CD14-positive monocyte (primary cell): ENCODE measurements around the gene LRP1. TPM values are rescaled to one million over a fixed set of nuclear protein-coding genes. Genes with fewer than 3 reads are reported as not detected.

ENCODE experiments used
- DNase-seq, 3 donors: peaks; one replicate each; pipeline ENCODE4 v3.0.0-alpha.2; 2011 to 2022
- H2AFZ ChIP-seq: 2 replicates; pipeline ENCODE4 v1.6.0; 2012; ENCODE audit warnings: mild to moderate bottlenecking, low read depth, low read length, inconsistent platforms; ENCODE audit not compliant: insufficient read depth, poor library complexity, severe bottlenecking
- H3K27ac ChIP-seq, 2 donors: 1 replicate in 1 of 2; 2 replicates in 1 of 2; pipeline ENCODE4 v1.5.1; 2012 to 2013; ENCODE audit warnings: low read length in 2 of 2, control low read depth in 1 of 2, inconsistent platforms in 1 of 2, low read depth in 1 of 2, mild to moderate bottlenecking in 1 of 2
- H3K27me3 ChIP-seq, 2 donors: one replicate each; pipeline versions ENCODE4 v1.6.0 to v1.6.1; 2011 to 2013; ENCODE audit warnings: low read length in 2 of 2; ENCODE audit not compliant: control insufficient read depth in 2 of 2, insufficient read depth in 2 of 2
- H3K36me3 ChIP-seq, 2 donors: replicated peaks in 1 of 2; 1 replicate in 1 of 2; 2 replicates in 1 of 2; pipeline versions ENCODE4 v1.5.1 to v1.6.1; 2012 to 2013; ENCODE audit warnings: low read length in 2 of 2, control low read depth in 1 of 2, inconsistent platforms in 1 of 2, mild to moderate bottlenecking in 1 of 2; ENCODE audit not compliant: insufficient read depth in 2 of 2, control insufficient read depth in 1 of 2
- H3K4me1 ChIP-seq, 2 donors: 1 replicate in 1 of 2; 2 replicates in 1 of 2; pipeline versions ENCODE4 v1.5.1 to v1.6.1; 2012 to 2013; ENCODE audit warnings: low read length in 2 of 2, control low read depth in 1 of 2, inconsistent platforms in 1 of 2, mild to moderate bottlenecking in 1 of 2, moderate library complexity in 1 of 2; ENCODE audit not compliant: insufficient read depth in 2 of 2, control insufficient read depth in 1 of 2
- H3K4me2 ChIP-seq: replicated peaks from 2 replicates; pipeline ENCODE3; 2012; ENCODE audit warnings: low read length, moderate library complexity, mild to moderate bottlenecking; ENCODE audit not compliant: poor library complexity, severe bottlenecking; ENCODE audit errors: extremely low read depth
- H3K4me3 ChIP-seq, 3 experiments: fragments of 200-600 bp in 1 of 3; sonication (generic) in 1 of 3; replicated peaks in 1 of 3; 1 replicate in 2 of 3; 2 replicates in 1 of 3; pipeline ENCODE4 v1.5.1; 2011 to 2013; ENCODE audit warnings: low read length in 3 of 3, mild to moderate bottlenecking in 3 of 3, control low read depth in 2 of 3, low read depth in 2 of 3, inconsistent platforms in 1 of 3, moderate library complexity in 1 of 3
- H3K79me2 ChIP-seq: 2 replicates; pipeline ENCODE4 v1.6.0; 2012; ENCODE audit warnings: mild to moderate bottlenecking, control low read depth, inconsistent platforms, low read length, moderate library complexity; ENCODE audit not compliant: insufficient read depth
- H3K9ac ChIP-seq: 2 replicates; pipeline ENCODE4 v1.6.0; 2017; ENCODE audit warnings: low read length, mild to moderate bottlenecking; ENCODE audit not compliant: insufficient read depth, poor library complexity, severe bottlenecking
- H3K9me3 ChIP-seq, 2 donors: replicated peaks in 1 of 2; 1 replicate in 1 of 2; 2 replicates in 1 of 2; pipeline versions ENCODE4 v1.5.1 to v1.6.1; 2012 to 2013; ENCODE audit warnings: low read length in 2 of 2, control low read depth in 1 of 2; ENCODE audit not compliant: control insufficient read depth in 1 of 2, insufficient read depth in 1 of 2
- H4K20me1 ChIP-seq: 2 replicates; pipeline ENCODE4 v1.6.0; 2012; ENCODE audit warnings: mild to moderate bottlenecking, low read length, control low read depth, moderate library complexity; ENCODE audit not compliant: insufficient read depth
- H3K27ac Mint-ChIP-seq, 7 donors: one replicate each; pipeline ENCODE4 v1.8.0; 2020; ENCODE audit warnings: mild to moderate bottlenecking in 7 of 7, mixed read lengths in 7 of 7, moderate library complexity in 6 of 7, inconsistent platforms in 2 of 7
- H3K27me3 Mint-ChIP-seq, 3 donors: one replicate each; pipeline ENCODE4 v1.8.0; 2021 to 2022; ENCODE audit warnings: low read depth in 3 of 3, mild to moderate bottlenecking in 3 of 3, mixed read lengths in 3 of 3, moderate library complexity in 3 of 3, inconsistent platforms in 1 of 3
- H3K36me3 Mint-ChIP-seq, 2 donors: one replicate each; pipeline ENCODE4 v1.8.0; 2020; ENCODE audit warnings: mixed read lengths in 2 of 2, inconsistent platforms in 1 of 2, mild to moderate bottlenecking in 1 of 2
- H3K4me1 Mint-ChIP-seq: one replicate; pipeline ENCODE4 v1.8.0; 2020; ENCODE audit warnings: mild to moderate bottlenecking, mixed read lengths
- H3K4me3 Mint-ChIP-seq, 2 donors: one replicate each; pipeline ENCODE4 v1.8.0; 2020; ENCODE audit warnings: mild to moderate bottlenecking in 2 of 2, mixed read lengths in 2 of 2, moderate library complexity in 1 of 2
- H3K9me3 Mint-ChIP-seq, 7 donors: one replicate each; pipeline ENCODE4 v1.8.0; 2020 to 2022; ENCODE audit warnings: mixed read lengths in 7 of 7, mild to moderate bottlenecking in 6 of 7, moderate library complexity in 6 of 7, inconsistent platforms in 2 of 7
- WGBS: methylation state at CpG from one replicate; pipeline ENCODE4 v1.1.5; 2013; ENCODE audit warnings: missing lambda C conversion rate; ENCODE audit not compliant: insufficient coverage; 5-methylcytosine and 5-hydroxymethylcytosine counted together
- intact Hi-C, 2 donors: fragments of 100-400 bp; cut with micrococcal nuclease; formaldehyde crosslinking; loops; one replicate each; pipeline versions ENCODE4 v1.15.0 to v1.15.1; 2023
- polyA plus RNA-seq, 3 donors: library from polyadenylated mRNA; depleted of rRNA in 1 of 3; unstranded in 2 of 3; stranded (reverse) in 1 of 3; fragments of 300-500 nt in 2 of 3; fragments of >200 nt in 1 of 3; fragmentation: Illumina TruSeq in 2 of 3; gene quantifications; 1 replicate in 2 of 3; 2 replicates in 1 of 3; pipeline ENCODE4 v1.2.3, GENCODE V29; 2012 to 2021
- TF ChIP-seq, protein P1 (sequence below): fragments of 200-600 bp; IDR thresholded peaks from one replicate; pipeline ENCODE4 v1.8.0; 2022; ENCODE audit warnings: antibody characterized with exemption, mild to moderate bottlenecking

Gene LRP1
- polyA plus RNA-seq, 3 donors, result 5.5 to 246 (median 10.5) TPM

DNA sequence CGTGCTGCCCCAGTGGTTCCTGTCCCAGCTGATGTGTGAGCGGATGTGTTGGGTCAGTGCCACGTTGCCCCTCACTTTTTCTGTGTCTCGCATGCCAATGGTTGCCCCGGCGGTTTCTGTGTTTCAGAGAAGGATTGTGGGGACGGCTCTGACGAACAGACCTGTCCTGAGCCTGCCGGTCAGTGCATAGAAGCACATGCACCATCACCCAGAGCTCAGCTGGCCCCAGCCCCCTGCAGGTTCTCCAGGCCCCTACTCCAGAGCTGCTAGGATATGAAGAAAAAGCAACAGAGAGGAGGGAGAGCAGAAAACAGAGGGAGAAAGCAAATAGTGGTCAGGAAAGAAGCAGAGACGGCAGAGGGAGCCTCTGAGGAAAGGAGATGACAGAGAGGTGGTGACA lies 39.8 kb downstream of the LRP1 start:
- peaks cover 90 to 98% of the 10 kb centered on the region in 2 donors for H3K36me3 ChIP-seq
- H3K9me3 ChIP-seq, result no peaks in the 10 kb centered on the region
- H3K27ac ChIP-seq, result no peak overlapping the region
- TF ChIP-seq, protein P1, sequence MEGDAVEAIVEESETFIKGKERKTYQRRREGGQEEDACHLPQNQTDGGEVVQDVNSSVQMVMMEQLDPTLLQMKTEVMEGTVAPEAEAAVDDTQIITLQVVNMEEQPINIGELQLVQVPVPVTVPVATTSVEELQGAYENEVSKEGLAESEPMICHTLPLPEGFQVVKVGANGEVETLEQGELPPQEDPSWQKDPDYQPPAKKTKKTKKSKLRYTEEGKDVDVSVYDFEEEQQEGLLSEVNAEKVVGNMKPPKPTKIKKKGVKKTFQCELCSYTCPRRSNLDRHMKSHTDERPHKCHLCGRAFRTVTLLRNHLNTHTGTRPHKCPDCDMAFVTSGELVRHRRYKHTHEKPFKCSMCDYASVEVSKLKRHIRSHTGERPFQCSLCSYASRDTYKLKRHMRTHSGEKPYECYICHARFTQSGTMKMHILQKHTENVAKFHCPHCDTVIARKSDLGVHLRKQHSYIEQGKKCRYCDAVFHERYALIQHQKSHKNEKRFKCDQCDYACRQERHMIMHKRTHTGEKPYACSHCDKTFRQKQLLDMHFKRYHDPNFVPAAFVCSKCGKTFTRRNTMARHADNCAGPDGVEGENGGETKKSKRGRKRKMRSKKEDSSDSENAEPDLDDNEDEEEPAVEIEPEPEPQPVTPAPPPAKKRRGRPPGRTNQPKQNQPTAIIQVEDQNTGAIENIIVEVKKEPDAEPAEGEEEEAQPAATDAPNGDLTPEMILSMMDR, result no peak
- H3K79me2 ChIP-seq, result no peaks in the 10 kb centered on the region
- peaks cover 91 to 97% of the 10 kb centered on the region in 2 donors for H3K36me3 Mint-ChIP-seq
- H3K4me3 Mint-ChIP-seq, result no peak overlapping the region
- no peak overlapping the region for H2AFZ ChIP-seq
- no peak overlapping the region for H3K4me3 ChIP-seq
- intact Hi-C loops, result no loop called here
- peaks cover 3 to 13% of the 10 kb centered on the region in 2 donors for H3K4me1 ChIP-seq
- H3K27me3 ChIP-seq, result no peaks in the 10 kb centered on the region
- WGBS, result 90% methylated on average over 9 of the region's 10 CpGs
- peaks cover 29% of the 10 kb centered on the region for H3K4me1 Mint-ChIP-seq
- peaks cover 90% of the 10 kb centered on the region for H4K20me1 ChIP-seq
- peak overlapping the region in 2 of 7 donors; percentile 70 to 77 for H3K27ac Mint-ChIP-seq
- H3K27me3 Mint-ChIP-seq, result peaks cover 0 to 6% (median 3%) of the 10 kb centered on the region in 3 donors
- no peak overlapping the region for H3K4me2 ChIP-seq
- H3K9ac ChIP-seq, result no peak overlapping the region
- no peak for DNase-seq
- H3K9me3 Mint-ChIP-seq, result peaks cover 0 to 4% (median 0%) of the 10 kb centered on the region in 7 donors

DNA sequence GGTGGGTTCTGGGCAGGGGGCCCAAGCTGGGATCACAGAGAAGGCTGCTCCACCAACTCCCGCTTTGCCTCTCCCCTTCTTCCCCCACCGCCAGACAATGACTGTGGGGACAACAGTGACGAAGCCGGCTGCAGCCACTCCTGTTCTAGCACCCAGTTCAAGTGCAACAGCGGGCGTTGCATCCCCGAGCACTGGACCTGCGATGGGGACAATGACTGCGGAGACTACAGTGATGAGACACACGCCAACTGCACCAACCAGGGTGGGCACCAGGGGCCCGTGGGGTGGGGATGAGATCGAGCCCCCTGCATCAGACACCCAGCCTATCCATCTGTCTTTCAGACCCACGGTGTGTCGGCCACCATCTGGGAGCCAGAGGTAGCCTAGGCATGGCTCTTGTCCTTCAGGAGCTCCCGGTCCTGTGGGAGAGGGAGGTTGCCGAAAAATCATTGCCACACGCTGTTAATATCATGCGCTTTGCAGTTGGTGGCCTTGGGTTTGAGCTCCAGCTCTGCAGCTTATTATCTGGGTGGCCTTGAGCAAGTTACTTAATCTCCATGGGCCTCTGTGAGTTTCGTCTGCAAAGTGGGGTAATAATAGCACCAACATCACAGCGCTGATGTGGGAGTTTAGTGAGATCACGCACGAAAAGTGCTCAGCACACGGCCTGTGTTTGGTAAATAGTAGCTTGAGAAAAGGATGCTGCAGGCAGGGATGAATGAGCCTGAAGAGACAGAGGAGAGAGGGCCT lies 40.9 kb downstream of the LRP1 start:
- Histone ChIP-seq H3K36me3 (peaks cover 93 to 98% of the 10 kb centered on the region in 2 donors), H3K4me1 (peaks cover 0 to 11% of the 10 kb centered on the region in 2 donors), H3K4me2 (no peak overlapping the region), H3K9ac (no peak overlapping the region), H3K4me3 (no peak overlapping the region), H2AFZ (no peak overlapping the region), H3K27ac (no peak overlapping the region), H4K20me1 (peaks cover 97% of the 10 kb centered on the region), H3K79me2 (no peaks in the 10 kb centered on the region), H3K27me3 (no peaks in the 10 kb centered on the region), H3K9me3 (no peaks in the 10 kb centered on the region)
- DNase-seq, result no peak
- TF ChIP-seq, protein P1, result no peak
- H3K27me3 Mint-ChIP-seq, result peaks cover under 1 to 6% (median 4%) of the 10 kb centered on the region in 3 donors
- H3K4me3 Mint-ChIP-seq, result no peak overlapping the region
- intact Hi-C loops, result no loop called here
- peaks cover 27% of the 10 kb centered on the region for H3K4me1 Mint-ChIP-seq
- H3K27ac Mint-ChIP-seq, result peak overlapping the region in 1 of 7 donors; percentile 31
- H3K36me3 Mint-ChIP-seq, result peaks cover 95 to 100% of the 10 kb centered on the region in 2 donors
- H3K9me3 Mint-ChIP-seq, result peaks cover 0 to 4% (median 0%) of the 10 kb centered on the region in 7 donors
- 95% methylated on average over 14 of the region's 23 CpGs for WGBS
